Measurements from ENCODE around the gene EIF4EBP3.

EIF4EBP3 gene

DNA sequence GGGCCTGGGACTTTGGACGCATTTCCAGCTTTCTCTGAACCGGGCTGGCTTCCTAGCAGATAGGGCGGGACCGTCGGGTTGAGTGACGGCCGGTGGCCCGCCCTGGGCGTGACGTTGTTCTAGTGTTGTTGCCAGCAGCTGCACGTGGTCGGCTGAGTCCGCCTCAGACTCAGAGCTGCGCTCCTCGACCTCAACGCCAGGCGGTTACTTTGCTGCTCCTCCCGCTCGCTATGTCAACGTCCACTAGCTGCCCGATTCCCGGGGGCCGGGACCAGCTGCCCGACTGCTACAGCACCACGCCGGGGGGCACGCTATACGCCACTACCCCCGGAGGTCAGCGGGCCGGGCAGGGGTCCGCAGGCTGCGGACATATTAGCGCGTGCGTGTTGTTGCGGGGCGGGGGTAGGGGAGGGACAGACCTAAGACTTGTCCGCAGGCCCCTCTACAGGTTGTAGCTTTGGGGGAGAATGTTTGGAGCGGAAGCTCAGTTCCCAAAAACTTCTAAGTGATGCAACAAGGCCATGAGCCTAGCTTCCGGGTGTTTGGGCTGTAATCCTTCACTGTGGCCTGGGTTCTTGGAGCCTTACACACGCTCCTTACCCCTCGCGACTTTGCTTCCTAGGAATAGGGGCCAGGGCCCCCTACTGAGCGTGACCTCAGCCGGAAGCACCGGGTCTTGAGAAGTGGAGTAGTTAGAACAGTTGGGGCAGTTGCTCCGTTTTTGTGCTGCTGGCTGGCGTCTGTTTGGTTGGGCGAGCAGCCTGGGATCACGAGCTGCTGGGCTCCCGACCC lies at the start of gene EIF4EBP3:
TSS of gene EIF4EBP3 (plus strand) at position 155 of the 792 bp plus-strand sequence. CDS start at position 231, 76 bp downstream.
- FAIRE-seq = no peak

DNA sequence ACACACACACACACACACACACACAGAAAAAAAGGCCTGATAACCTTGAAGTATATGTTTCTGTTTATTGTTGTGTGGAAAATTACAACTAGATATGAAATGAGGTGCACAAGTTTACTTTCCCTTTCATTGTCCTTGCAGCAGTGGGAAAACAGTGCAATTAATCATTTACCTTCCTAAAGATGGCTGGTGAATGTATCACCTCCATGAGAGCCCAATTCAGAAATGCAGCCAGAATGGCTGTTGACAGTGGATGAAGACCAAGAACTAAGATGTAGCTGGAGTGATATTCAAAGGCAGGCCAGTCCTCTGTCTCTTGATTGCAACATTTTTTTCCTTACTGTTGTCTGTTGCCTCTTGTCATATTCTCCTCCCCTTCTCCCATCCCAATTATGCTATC lies 49.6 kb upstream of the EIF4EBP3 start:
- FAIRE-seq = no peak

DNA sequence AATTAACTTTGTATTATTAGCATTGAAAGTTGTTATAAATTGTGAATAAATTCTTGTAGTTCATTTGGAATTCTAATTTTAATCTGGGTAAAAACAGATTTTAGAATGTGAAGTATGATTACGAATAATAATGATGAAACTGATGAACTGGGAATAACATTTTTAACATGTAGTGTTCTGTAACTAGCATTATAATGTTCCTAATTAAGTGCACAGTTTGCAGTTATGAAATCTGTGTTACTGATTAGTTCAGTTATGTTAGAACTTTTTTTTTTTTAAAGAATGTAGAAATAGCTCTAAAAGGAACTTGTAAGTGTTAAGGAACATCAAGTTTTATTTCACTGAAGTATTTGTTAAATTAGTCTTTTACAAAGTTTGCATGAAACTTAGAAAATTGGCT lies 48.9 kb upstream of the EIF4EBP3 start:
- no peak for FAIRE-seq

DNA sequence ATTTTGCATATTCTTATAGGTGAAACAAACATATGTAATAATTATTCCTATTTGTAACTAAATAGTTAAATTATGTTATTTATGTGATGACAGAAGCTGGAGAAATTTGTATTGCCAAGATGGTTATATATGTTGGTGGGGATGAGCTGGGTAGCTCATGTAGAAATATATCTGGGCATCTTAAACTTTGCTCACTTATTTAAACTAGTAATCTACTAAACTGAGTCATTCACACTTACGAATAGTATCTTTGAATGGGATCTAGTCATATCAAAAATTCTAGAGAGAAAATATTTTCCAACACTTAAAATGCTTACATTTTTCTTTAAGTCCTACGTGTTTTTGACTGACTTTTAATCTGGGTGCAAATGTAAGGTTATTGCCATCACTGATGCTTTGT lies 44.6 kb upstream of the EIF4EBP3 start:
- FAIRE-seq = no peak

DNA sequence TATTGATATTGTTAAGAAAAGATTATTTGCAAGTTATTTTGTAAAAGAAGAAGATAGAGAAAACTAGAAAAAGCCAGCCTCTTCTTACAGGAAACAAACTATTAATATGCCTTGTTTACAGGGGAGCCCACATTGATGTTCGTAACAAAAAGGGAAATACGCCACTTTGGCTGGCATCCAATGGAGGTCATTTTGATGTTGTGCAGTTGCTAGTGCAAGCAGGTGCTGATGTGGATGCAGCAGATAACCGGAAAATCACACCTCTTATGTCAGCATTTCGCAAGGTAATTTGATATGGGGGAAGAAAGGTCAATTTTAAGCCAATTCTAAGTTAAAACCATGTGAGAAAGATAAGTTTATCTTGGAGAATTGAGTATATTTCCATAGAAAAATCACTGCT lies 37.6 kb upstream of the EIF4EBP3 start:
- no peak for FAIRE-seq

DNA sequence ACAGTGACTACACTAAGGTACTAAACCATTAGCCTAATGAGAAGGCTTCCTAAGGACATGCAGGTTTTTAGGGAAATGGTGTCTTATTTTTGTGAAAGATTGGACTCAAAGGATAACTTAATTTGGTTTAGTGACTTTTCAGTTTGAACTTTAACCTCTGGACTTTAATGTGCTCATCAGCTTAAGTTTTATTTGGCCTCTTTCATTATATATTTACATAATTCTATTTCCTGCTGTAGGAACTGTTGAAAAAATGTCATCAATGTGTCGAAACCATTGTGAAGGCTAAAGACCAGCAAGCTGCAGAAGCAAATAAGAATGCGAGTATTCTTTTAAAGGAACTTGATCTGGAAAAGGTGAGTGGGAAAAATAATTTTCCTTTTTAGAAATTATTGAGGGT lies 34.3 kb upstream of the EIF4EBP3 start:
- no peak for FAIRE-seq

DNA sequence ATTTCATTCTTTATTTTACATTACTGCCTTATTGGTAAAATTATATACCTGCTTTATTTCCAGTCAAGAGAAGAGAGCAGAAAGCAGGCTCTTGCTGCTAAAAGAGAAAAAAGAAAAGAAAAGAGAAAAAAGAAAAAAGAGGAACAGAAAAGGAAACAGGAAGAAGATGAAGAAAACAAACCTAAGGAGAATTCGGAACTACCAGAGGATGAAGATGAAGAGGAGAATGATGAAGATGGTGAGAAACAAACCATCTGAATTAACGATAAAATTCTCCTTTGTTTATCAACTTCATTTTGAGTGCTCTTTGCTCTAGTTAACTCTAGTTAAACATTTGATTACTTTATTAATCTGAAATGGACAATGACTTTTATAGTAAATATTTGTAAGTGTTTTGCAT lies 23.5 kb upstream of the EIF4EBP3 start:
- FAIRE-seq = no peak

DNA sequence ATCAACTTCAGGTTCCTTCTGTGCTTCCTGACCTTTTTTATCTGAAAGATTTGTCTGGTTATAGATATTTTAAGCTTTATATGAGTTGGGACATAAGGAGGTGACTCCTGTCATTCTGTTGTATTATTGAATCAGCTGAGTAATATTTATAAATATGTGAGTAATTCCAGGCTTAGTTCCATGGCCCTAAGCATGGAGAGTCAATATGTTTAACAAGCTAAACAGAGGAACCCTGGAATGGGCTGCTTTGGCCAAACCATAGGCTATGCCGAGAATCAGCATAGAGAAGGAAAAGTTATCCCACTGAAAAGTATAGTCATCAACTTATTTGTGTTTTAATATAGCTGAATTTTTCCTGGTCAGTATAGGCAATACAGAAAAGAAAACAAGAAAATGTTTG lies 7.2 kb upstream of the EIF4EBP3 start:
- FAIRE-seq = no peak

DNA sequence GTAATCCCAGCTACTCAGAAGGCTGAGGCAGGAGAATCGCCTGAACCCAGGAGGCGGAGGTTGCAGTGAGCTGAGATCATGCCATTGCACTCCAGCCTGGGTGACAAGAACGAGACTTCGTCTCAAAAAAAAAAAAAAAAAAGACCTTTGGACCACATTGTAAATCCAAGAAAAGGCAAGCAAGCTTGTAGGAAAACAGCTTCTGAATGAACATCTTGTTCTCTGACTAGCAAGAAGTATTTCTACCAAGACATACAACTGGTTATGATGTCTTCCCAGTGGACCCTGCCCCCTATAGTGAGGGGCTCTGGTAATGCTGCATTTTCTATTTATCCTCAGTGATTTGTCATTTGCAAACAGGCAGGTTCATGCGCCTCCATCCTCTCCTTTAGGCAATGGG lies 4.5 kb upstream of the EIF4EBP3 start:
- FAIRE-seq = no peak

DNA sequence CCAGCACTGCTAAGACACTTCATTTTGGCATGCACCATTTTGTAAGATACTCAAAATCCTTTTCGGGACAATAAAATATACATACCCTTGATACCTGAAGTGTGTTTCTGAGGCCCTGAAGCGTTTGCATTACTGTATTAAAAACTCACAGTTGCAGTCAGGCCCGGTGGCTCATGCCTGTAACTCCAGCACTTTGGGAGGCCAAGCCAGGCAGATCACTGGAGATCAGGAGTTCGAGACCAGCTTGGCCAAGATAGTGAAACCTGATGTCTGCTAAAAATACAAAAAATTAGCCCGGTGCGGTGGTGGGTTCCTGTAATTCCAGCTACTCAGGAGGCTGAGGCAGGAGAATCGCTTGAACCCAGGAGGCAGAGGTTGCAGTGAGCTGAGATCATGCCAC lies 2.5 kb upstream of the EIF4EBP3 start:
- FAIRE-seq = no peak

DNA sequence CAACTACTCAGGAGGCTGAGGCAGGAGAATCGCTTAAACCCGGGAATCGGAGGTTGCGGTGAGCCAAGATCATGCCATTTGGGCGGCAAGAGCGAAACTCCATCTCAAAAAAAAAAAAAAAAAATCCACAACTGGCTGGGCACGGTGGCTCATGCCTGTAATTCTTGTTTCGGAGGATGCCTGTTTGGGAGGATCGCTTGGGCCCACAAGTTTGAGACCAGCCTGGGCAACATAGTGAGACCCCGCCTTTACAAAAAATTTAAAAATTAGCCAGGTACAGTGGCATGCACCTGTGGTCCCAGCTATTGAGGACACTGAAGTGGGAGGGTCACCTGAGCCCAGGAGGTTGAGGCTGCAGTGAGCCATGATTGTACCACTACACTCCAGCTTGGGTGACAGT lies 1.9 kb upstream of the EIF4EBP3 start:
- FAIRE-seq = no peak

DNA sequence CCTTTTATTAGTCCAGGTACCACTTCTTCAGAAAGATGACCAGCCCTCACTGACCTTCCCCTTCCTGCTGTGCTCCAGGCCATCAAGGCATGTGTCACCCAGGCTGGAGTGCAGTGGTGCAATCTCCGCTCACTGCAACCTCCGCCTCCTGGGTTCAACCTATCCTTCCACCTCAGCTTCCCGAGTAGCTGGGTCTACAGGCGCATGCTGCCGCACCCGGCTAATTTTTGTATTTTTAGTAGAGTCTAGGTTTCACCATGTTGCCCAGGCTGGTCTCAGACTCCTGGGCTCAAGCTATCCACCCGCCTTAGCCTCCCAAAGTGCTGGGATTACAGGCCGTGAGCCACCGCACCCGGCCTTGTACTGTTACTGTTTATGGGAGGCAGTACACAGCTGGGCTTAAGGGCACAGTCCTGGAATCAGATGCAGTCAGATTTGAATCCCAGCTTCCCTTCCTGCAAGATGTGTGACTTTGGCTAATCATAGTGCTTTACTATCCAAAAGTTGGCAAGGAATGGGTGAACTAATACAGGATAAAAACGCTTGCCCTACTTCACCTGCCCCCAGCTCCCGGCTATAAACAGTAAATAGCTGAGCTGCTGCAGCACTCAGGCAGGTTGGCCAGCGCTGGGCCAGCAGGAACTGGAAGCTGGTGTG lies 483 bp upstream of the EIF4EBP3 start:
- no peak for FAIRE-seq

DNA sequence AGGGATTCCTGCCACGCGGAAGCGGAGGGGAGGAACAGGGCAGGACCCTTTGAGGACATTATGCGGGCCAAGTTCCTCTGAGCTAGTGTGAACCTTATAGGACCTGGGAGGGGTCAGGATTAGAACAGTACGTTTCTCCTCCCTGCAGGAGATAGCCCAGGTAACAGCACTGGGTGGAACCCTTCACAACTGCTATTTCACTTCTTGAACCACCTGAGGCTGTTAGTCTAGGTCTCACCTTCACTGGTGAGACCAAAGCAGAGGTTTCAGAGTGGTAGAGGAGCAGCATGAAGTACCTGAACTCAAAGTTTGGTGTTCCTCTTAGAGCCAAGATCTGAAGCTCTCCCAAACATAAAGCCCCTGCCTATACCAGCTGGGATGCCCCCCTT lies 832 bp downstream of the EIF4EBP3 start:
- no peak for FAIRE-seq

DNA sequence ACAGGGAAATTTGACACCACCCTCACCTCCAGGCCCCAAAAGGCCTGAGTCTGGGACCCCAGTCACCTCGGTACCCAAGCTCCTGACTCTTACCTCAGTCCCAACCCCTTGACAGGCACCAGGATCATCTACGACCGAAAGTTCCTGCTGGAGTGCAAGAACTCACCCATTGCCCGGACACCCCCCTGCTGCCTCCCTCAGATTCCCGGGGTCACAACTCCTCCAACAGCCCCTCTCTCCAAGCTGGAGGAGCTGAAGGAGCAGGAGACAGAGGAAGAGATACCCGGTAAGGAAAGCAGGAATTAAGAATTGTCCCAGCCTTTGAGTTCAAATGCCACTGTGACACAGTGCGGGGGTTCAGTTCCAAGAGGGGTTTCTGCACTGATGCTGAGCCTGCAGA lies 1.3 kb downstream of the EIF4EBP3 start:
- no peak for FAIRE-seq

DNA sequence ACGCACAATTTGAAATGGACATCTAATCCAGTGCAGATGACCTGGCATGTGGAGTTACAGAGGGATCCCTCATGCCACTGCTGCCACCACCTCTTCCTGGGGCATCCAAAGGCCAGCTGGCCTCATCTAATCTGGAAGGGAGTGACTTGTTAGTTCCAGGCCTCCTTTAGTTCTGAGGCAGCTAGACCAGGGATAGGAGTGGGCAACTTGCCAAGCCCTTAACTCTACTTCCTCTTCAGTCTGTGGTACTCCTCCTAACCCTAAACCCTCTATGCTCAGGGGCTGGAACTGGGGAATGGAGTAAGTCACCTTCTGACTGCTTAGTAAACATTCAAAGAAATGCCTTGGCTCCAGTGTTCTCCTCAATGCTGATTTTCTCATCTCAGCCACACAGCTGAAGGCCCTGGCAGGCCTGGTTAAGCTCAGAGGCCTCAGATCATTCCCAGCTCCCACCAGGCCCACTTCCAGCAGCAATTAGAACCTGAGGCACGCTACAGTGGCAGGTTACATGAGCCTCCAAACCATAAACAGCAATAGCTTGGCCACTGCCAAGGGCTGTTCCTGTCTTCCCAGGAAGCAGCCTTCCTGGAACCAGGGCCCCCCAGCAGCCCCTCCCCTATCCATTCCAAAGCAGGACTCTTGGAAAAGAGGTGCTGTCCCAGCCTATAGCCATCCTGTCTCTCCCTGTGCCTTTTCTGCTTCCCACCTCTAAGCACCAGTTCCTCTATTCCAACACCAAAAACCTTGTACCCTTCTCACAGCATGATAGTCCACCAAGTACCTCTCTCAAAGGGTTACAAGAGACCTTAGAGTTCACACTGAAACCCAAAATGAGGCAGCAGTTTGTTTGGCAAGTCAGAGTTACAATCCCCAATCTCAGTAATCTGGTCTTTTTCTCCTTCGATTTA lies 2.0 kb downstream of the EIF4EBP3 start:
- FAIRE-seq = no peak

DNA sequence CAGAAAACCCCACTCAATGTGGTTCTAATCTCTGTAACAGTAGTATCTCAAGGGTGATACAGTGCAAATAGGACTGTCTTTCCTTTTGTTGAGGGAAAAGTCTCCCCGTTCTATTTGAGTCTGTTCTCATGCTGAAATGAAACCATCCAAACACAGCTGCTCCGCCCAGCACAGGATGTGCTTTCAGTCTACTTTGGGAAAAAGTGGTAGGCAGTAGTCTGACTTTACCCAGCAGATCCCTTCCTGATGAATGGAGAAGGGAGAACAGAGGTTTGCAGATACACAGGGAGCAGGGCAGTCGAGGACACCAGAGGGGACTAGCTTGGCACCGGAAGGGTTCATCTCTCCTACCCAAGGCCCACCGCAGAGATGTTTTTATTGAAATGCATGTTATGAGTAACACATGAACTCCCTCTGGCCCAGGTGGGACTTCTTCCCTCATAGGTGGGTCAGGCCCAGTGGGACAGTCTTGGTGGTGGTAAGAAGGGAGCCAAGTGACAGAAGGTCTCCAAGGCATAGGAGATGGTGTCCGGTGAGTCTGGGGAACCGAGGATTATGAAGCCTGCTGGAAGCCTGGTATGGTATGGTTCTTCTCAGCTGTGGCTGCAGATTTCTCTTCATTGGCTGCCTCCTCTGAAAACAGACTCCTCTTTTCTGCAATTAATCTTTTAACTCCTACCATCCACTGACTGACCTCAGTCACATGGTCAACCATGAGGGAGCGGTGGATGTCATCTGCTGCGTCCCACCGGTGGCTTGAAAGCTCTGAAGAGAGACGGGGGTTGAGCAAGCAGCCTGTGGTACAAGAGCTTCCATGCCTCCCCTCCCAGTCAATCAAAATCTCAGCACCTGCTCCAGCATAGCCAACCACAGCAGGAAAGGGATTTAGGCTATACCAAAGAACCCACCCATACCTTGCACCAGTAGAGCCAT lies 3.0 kb downstream of the EIF4EBP3 start:
- no peak for FAIRE-seq

DNA sequence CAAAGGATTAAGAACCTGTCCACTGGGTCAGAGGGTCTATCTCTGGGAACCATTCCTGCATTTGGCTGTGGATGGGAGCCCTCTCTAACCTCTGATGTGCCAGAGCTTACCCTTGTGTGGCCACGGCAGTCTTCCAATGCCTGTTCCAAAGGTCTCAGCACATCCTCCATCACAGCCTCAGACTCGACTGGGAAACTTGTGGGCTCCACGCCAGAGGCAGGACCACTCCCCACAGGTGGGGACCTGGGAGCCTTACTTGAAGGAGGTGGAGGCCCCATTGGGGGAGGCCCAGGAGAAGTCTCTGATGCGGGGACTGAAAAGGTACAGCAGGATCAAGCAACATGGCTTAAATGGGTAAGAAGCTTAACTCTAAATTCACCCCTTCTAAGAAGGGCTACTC lies 4.4 kb downstream of the EIF4EBP3 start:
- no peak for FAIRE-seq

DNA sequence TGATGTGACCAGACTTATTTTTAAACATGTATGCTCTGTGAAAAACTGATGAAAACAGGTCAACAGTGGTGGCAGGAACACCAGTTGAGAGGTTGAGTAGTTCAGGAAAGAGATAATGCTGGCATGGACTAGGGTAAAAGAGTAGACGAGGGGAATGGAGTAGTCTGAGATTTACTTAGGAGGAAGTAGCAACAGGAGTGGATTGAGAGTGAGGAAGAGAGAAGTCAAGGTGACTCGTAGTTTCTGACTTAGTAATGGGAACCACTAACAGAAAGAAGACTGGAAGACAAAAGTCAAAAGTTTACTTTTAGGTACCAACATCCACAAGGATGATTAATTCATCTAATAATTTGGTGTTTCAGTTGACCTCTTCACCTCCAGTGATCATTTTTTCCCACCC lies 6.2 kb downstream of the EIF4EBP3 start:
- no peak for FAIRE-seq

DNA sequence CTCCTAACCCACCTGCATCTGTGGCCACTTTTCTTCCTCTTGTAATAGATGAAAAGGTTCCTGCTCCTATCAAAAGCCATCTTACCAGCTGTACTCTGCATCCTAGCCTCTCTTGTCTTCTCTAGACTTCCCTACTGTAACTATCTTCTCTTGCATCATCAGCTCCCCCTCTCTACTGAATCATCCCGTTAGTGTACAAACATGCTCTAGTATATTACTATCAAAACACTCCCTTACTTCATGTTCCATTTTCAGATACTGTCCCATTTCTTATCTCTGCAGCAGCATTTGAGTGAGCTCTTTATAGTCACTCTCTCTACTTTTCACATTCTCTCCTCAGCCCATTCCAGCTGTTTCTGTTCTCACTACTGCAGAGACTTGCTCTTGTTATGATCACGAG lies 7.0 kb downstream of the EIF4EBP3 start:
- no peak for FAIRE-seq

DNA sequence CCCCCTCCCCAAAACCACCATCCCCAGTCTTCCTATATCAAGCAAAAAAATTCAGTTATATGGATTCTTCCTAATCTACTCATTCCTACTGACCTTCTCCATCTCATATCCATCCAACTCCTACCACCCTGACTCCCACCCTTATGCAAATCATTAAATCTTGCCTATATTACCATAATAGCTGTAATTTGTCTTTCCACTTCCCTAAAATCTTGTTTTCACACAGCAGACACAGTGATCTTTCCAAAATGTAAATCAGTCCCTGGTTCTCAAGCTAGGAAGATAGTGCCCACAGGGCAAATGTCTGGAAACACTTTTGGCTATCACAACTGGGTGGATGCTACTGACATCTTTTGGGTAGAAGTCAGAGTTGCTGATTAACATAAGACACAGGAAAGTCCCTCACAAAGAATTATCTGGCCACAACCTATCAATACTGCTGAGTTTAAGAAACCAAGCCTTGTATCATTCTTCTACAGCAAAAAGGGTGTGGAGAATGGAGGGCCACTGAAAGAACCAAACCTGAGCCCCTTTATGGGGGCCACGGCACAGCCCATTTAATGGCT lies 8.4 kb downstream of the EIF4EBP3 start:
- no peak for FAIRE-seq

DNA sequence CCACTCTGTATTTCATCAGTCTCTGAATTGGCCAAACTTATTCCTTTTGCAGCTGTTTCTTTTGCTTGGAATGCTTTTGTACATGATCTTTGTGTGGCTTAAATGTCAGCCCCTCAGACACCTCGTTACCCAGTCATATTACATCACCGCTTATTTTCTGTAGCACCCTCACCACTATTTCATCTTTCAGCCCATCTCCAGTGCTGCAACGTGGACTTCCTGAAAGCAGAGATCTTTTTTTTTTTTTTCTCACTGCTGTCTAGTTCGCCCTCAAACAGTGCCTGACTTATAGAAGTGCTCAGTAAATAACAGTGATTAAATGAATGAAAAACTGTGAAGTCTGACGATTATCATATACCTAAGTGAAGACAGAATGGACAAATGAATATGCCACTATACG lies 9.0 kb downstream of the EIF4EBP3 start:
- no peak for FAIRE-seq

DNA sequence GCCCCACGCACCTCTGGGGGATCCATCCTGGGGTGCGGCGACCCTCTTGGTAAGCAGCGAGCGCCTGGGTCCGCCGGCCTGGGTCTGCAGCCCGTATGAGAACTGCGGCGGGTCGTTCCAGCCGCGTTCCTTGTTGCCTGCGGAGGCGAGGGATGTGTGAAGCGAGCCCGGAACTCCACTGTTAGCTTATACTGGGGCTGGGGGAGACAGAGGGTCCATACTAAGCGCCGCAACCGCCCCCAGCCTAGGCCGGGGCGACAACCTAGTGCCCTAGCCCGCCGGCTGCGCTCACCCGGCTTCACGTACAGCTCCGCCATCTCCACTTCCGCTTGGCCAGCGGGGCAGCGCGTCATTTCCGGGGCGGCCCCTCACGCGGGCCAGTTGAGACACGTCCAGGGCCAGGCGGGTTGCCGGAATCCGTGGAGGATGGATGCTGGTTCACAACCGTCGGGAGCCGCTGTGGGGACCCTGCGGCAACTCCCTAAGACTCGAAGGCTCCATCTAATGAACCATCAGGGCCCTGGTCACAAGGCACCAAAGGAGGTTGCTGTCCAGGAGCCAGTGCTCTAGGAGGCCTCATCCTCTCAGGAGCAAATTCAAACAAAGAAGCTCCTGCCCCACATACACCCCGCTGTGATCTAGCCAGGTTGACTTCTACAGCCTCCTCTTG lies 9.8 kb downstream of the EIF4EBP3 start, which contains the start of gene SRA1:
TSS of gene SRA1 (minus strand) at position 338 of the 670 bp plus-strand sequence. CDS start at position 317, 21 bp downstream.
- no peak for FAIRE-seq
